DOHH2 (cell line): ENCODE results near the gene BNC2.

ENCODE experiments used
- H3F3A ChIP-seq: fragments of 200-600 bp; sonication (generic), shearing (Covaris generic); 2 replicates; pipeline ENCODE4 v1.6.0; 2016; ENCODE audit warnings: antibody characterized with exemption, mild to moderate bottlenecking; ENCODE audit not compliant: control insufficient read depth, insufficient read depth
- H3K27ac ChIP-seq: fragments of 200-600 bp; sonication (generic); 2 replicates; pipeline ENCODE4 v1.5.1; 2014; ENCODE audit warnings: low read depth, mild to moderate bottlenecking, low read length, moderate library complexity
- H3K27me3 ChIP-seq: fragments of 200-600 bp; sonication (generic); 2 replicates; pipeline ENCODE4 v1.6.1; 2014; ENCODE audit warnings: mild to moderate bottlenecking, low read length, mixed read lengths; ENCODE audit not compliant: control insufficient read depth
- H3K36me3 ChIP-seq: fragments of 200-600 bp; sonication (generic); 2 replicates; pipeline ENCODE4 v1.6.1; 2014; ENCODE audit warnings: mild to moderate bottlenecking, low read length, moderate library complexity, mixed read lengths; ENCODE audit not compliant: control insufficient read depth
- H3K4me1 ChIP-seq: fragments of 200-600 bp; sonication (generic); 2 replicates; pipeline ENCODE4 v1.6.1; 2014; ENCODE audit warnings: mild to moderate bottlenecking, low read length, mixed read lengths; ENCODE audit not compliant: control insufficient read depth
- H3K4me2 ChIP-seq: fragments of 200-600 bp; sonication (generic); 2 replicates; pipeline ENCODE4 v1.6.0; 2014; ENCODE audit warnings: mild to moderate bottlenecking, low read length, moderate library complexity
- H3K4me3 ChIP-seq: fragments of 200-600 bp; sonication (generic); 2 replicates; pipeline ENCODE4 v1.5.1; 2014; ENCODE audit warnings: mild to moderate bottlenecking, low read length, mixed read lengths
- H3K79me2 ChIP-seq: fragments of 200-600 bp; sonication (generic); 2 replicates; pipeline ENCODE4 v1.6.1; 2014; ENCODE audit warnings: mild to moderate bottlenecking, low read length, mixed read lengths; ENCODE audit not compliant: control insufficient read depth
- H3K9me2 ChIP-seq: fragments of 200-600 bp; sonication (generic); replicated peaks from 2 replicates; pipeline ENCODE4 v1.6.1; 2014; ENCODE audit warnings: mild to moderate bottlenecking, low read length, mixed read lengths; ENCODE audit not compliant: control insufficient read depth
- H3K9me3 ChIP-seq: fragments of 200-600 bp; sonication (generic); 2 replicates; pipeline ENCODE4 v1.6.1; 2014; ENCODE audit warnings: antibody characterized with exemption, low read length, mixed read lengths; ENCODE audit not compliant: control insufficient read depth, insufficient read depth
- H4K20me1 ChIP-seq: fragments of 200-600 bp; sonication (generic); 2 replicates; pipeline ENCODE4 v1.6.0; 2014; ENCODE audit warnings: low read depth, mild to moderate bottlenecking, antibody characterized with exemption, low read length, moderate library complexity; ENCODE audit not compliant: control insufficient read depth, insufficient read depth
- CTCF ChIP-seq: fragments of 200-600 bp; sonication (generic); IDR thresholded peaks from one replicate; pipeline ENCODE4 v1.5.1; 2014; ENCODE audit warnings: antibody characterized with exemption, mild to moderate bottlenecking, low read depth, low read length; ENCODE audit not compliant: poor library complexity, severe bottlenecking
- EZH2phosphoT487 ChIP-seq: fragments of 200-600 bp; sonication (generic); IDR thresholded peaks from 2 replicates; pipeline ENCODE4 v1.6.1; 2017; ENCODE audit warnings: borderline replicate concordance, mild to moderate bottlenecking, antibody characterized with exemption, low read length, moderate library complexity, mixed read lengths

The BNC2 gene

GRCh38 chr9:16679327-16679821 lies 191.1 kb downstream of the BNC2 start:
- Histone ChIP-seq H3K36me3 (no peaks in the 10 kb centered on the region), H3K27ac (no peak overlapping the region), H3K4me3 (no peak overlapping the region), H3K9me3 (no peaks in the 10 kb centered on the region), H3K27me3 (no peaks in the 10 kb centered on the region), H3K9me2 (no peaks in the 10 kb centered on the region), H3K4me2 (no peak overlapping the region), H3K79me2 (no peaks in the 10 kb centered on the region), H3K4me1 (no peaks in the 10 kb centered on the region), H4K20me1 (no peaks in the 10 kb centered on the region), H3F3A (no peaks in the 10 kb centered on the region)
- TF ChIP-seq EZH2phosphoT487 = no peak
- no peak for TF ChIP-seq CTCF

- Histone ChIP-seq H3K36me3 (no peaks in the 10 kb centered on the region), H3K27ac (no peak overlapping the region), H3K4me3 (no peak overlapping the region), H3K9me3 (no peaks in the 10 kb centered on the region), H3K79me2 (no peaks in the 10 kb centered on the region), H3K4me1 (no peaks in the 10 kb centered on the region), H3K4me2 (no peak overlapping the region), H4K20me1 (no peaks in the 10 kb centered on the region), H3K9me2 (no peaks in the 10 kb centered on the region), H3F3A (no peaks in the 10 kb centered on the region), H3K27me3 (no peaks in the 10 kb centered on the region)
- no peak for TF ChIP-seq EZH2phosphoT487
- TF ChIP-seq CTCF = no peak
Measured at GRCh38 chr9:16676519-16676918, 194.0 kb downstream of the BNC2 start.

- Histone ChIP-seq H3K9me2 (no peaks in the 10 kb centered on the region), H3K27me3 (no peaks in the 10 kb centered on the region), H3F3A (no peaks in the 10 kb centered on the region), H4K20me1 (no peaks in the 10 kb centered on the region), H3K4me1 (no peaks in the 10 kb centered on the region), H3K27ac (no peak overlapping the region), H3K9me3 (no peaks in the 10 kb centered on the region), H3K36me3 (no peaks in the 10 kb centered on the region), H3K4me3 (no peak overlapping the region), H3K79me2 (no peaks in the 10 kb centered on the region), H3K4me2 (no peak overlapping the region)
- TF ChIP-seq CTCF (no peak), EZH2phosphoT487 (no peak)
Measured at GRCh38 chr9:16675131-16675530, 195.3 kb downstream of the BNC2 start.
